Lung (tissue), 16 donors: ENCODE measurements around the gene ADGRL2. TPM values are rescaled to one million over a fixed set of nuclear protein-coding genes. Genes with fewer than 3 reads are reported as not detected.

Experiments
- ATAC-seq: fragments of 200-7000 bp; cut with Tn5 transposase; one replicate; pipeline ENCODE4 v1.9.1; 2020; ENCODE audit warnings: moderate number of reproducible peaks; ENCODE audit not compliant: insufficient read depth, low FRiP score
- DNase-seq, 3 donors: peaks; one replicate each; pipeline ENCODE4 v3.0.0-alpha.2; 2013 to 2017
- H3K27ac ChIP-seq, 2 donors: one replicate each; pipeline ENCODE4 v1.5.1; 2013; ENCODE audit warnings: mild to moderate bottlenecking in 2 of 2, moderate library complexity in 2 of 2, control low read depth in 1 of 2, inconsistent platforms in 1 of 2, low read depth in 1 of 2, low read length in 1 of 2
- H3K27me3 ChIP-seq, 3 donors: one replicate each; pipeline ENCODE4 v1.5.1; 2013; ENCODE audit warnings: low read length in 2 of 3; ENCODE audit not compliant: control insufficient read depth in 3 of 3, insufficient read depth in 3 of 3
- H3K36me3 ChIP-seq, 4 donors: one replicate each; pipeline ENCODE4 v1.5.1; 2013; ENCODE audit warnings: low read length in 4 of 4, mild to moderate bottlenecking in 1 of 4, moderate library complexity in 1 of 4; ENCODE audit not compliant: control insufficient read depth in 4 of 4, insufficient read depth in 4 of 4
- H3K4me1 ChIP-seq, 5 donors: one replicate each; pipeline ENCODE4 v1.5.1; 2013; ENCODE audit warnings: low read length in 5 of 5, mild to moderate bottlenecking in 2 of 5, moderate library complexity in 1 of 5; ENCODE audit not compliant: control insufficient read depth in 5 of 5, insufficient read depth in 5 of 5
- H3K4me3 ChIP-seq: one replicate; pipeline ENCODE4 v1.5.1; 2013; ENCODE audit warnings: mild to moderate bottlenecking, control low read depth, moderate library complexity
- H3K9ac ChIP-seq, 2 donors: one replicate each; pipeline ENCODE4 v1.5.1; 2013; ENCODE audit warnings: low read length in 2 of 2, control low read depth in 1 of 2; ENCODE audit not compliant: insufficient read depth in 1 of 2
- H3K9me3 ChIP-seq, 4 donors: one replicate each; pipeline ENCODE4 v1.5.1; 2013; ENCODE audit warnings: low read length in 3 of 4, mild to moderate bottlenecking in 1 of 4, moderate library complexity in 1 of 4; ENCODE audit not compliant: control insufficient read depth in 4 of 4, insufficient read depth in 3 of 4
- WGBS, 2 donors: extraction: QIAGEN DNeasy Blood & Tissue Kit; methylation state at CpG; one replicate each; pipeline ENCODE4 v1.1.7; 2013; 5-methylcytosine and 5-hydroxymethylcytosine counted together
- long read RNA-seq, 5 donors: transcript quantifications; one replicate each; lab custom pipeline, GENCODE V29; 2026
- polyA plus RNA-seq, 2 donors: library from polyadenylated mRNA; stranded (reverse); fragments of 200-250 nt; gene quantifications; one replicate each; pipeline ENCODE4 v1.2.1, GENCODE V29; 2013
- total RNA-seq, 2 donors: library from RNA; depleted of rRNA in 1 of 2; stranded (reverse); fragments of >200 nt in 1 of 2; gene quantifications; one replicate each; pipeline ENCODE4 v1.2.1, GENCODE V29; 2014 to 2021
- TF ChIP-seq, protein P1 (sequence below): IDR thresholded peaks from 2 replicates; pipeline ENCODE4 v1.5.1; 2012; ENCODE audit warnings: mild to moderate bottlenecking; ENCODE audit errors: control extremely low read depth, extremely low read depth
- donor health status: control.
- donor health status: control.
- donor health status: Bipolar disorder and iron deficiency.
- donor health status: healthy.
- donor health status: DM: yes; HTN: yes; CAD: no.

ADGRL2 gene
- total RNA-seq: 100 to 1,000 TPM in 1 of 2 donors, 10 to 100 TPM in 1; 72.8 to 421 TPM
- 10 to 100 TPM; 32.5 to 71.3 TPM for polyA plus RNA-seq
- long read RNA-seq, donor 1, full-length matches to known transcripts: 3 of 30 reads
- long read RNA-seq, donor 1, partial matches to known transcripts: 0 of 30 reads
- long read RNA-seq, donor 1, other reads (novel, unspliced or antisense): 27 of 30 reads
- long read RNA-seq, donor 2, partial matches to known transcripts: 13 of 13 reads
- long read RNA-seq, donor 2, other reads (novel, unspliced or antisense): 0 of 13 reads
- long read RNA-seq, donor 3, partial matches to known transcripts: 108 of 118 reads
- long read RNA-seq, donor 3, other reads (novel, unspliced or antisense): 8 of 118 reads
- long read RNA-seq, donor 4, partial matches to known transcripts: 5 of 17 reads
- long read RNA-seq, donor 4, other reads (novel, unspliced or antisense): 10 of 17 reads
- long read RNA-seq, donor 5, partial matches to known transcripts: 189 of 201 reads
- long read RNA-seq, donor 5, other reads (novel, unspliced or antisense): 9 of 201 reads

- DNase-seq (peak; percentile 94 to 98 (median 98)), ATAC-seq (peak; percentile 80)
- peaks cover 0 to 6% (median 0%) of the 10 kb centered on the region in 4 donors for H3K36me3 ChIP-seq
- H3K4me3 ChIP-seq: peak within 1 kb of the TSS; percentile 75
- TF ChIP-seq, protein P1, sequence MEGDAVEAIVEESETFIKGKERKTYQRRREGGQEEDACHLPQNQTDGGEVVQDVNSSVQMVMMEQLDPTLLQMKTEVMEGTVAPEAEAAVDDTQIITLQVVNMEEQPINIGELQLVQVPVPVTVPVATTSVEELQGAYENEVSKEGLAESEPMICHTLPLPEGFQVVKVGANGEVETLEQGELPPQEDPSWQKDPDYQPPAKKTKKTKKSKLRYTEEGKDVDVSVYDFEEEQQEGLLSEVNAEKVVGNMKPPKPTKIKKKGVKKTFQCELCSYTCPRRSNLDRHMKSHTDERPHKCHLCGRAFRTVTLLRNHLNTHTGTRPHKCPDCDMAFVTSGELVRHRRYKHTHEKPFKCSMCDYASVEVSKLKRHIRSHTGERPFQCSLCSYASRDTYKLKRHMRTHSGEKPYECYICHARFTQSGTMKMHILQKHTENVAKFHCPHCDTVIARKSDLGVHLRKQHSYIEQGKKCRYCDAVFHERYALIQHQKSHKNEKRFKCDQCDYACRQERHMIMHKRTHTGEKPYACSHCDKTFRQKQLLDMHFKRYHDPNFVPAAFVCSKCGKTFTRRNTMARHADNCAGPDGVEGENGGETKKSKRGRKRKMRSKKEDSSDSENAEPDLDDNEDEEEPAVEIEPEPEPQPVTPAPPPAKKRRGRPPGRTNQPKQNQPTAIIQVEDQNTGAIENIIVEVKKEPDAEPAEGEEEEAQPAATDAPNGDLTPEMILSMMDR: no peak
- H3K4me1 ChIP-seq: peaks cover 0 to 26% (median 2%) of the 10 kb centered on the region in 5 donors
- 1% methylated on average over 59 to 81 of the region's 81 CpGs for WGBS, 2 donors
- H3K27me3 ChIP-seq: no peaks in the 10 kb centered on the region
- peak within 1 kb of the TSS; percentile 95 for H3K27ac ChIP-seq
- peak within 1 kb of the TSS; percentile 72 to 93 for H3K9ac ChIP-seq
- H3K9me3 ChIP-seq: peaks cover 0 to 3% (median 0%) of the 10 kb centered on the region in 4 donors
Observed at GRCh38 chr1:81800695-81801650, at the start of gene ADGRL2. TSS of gene ADGRL2 (plus strand) at chr1:81800934. CDS start at chr1:81836985, 36,051 bp downstream.

DNA sequence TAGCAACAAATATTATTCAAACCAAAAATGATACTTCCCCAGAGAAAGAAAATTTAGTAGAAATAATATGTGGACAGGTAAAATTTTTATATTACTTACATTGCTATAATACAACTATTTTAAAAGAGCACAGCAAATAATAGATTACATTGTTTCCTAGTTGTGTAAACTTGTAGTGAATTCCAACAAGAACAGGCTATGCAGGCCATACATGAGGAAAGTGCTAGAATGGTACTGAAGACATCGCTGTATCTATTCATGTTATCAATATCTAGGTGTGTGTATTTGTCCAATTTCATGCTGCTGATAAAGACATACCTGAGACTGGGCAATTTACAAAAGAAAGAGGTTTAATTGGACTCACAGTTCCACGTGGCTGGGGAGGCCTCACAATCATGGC, 47.9 kb upstream of the ADGRL2 start:
- Histone ChIP-seq H3K4me3 (no peak overlapping the region), H3K36me3 (no peaks in the 10 kb centered on the region), H3K9ac (no peak overlapping the region), H3K27ac (no peak overlapping the region), H3K27me3 (no peaks in the 10 kb centered on the region), H3K9me3 (peaks cover 0 to 1% (median 0%) of the 10 kb centered on the region in 4 donors), H3K4me1 (peaks cover 0 to 4% (median 0%) of the 10 kb centered on the region in 5 donors)
- TF ChIP-seq, protein P1: no peak
- DNase-seq (no peak), ATAC-seq (no peak)
- WGBS, 2 donors: 74 to 95% methylated on average over 2 of the region's 2 CpGs

DNA sequence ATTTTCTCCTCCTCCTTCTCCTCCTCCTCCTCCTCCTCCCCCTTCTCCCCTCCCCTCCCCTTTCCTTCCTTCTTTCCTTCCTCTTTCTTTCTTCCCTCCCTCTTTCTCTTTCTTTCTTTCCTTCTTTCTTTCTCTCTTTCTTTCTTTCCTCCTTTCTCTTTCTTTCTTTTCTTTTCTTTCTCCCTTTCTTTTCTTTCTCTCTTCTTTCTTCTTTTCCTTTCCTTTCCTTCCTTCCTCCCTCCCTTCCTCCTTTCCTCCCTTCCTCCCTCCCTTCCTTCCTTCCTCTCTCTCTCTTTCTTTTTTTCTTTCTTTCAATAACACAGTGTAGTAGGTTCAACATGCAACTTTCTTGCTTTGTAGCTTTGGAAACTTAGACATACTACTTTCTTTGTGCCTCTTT, 46.3 kb upstream of the ADGRL2 start:
- ATAC-seq (no peak), DNase-seq (no peak)
- peaks cover 0 to 4% (median 0%) of the 10 kb centered on the region in 5 donors for H3K4me1 ChIP-seq
- no peak overlapping the region for H3K27ac ChIP-seq
- H3K27me3 ChIP-seq: no peaks in the 10 kb centered on the region
- TF ChIP-seq, protein P1: no peak
- peaks cover 0 to 1% (median 0%) of the 10 kb centered on the region in 4 donors for H3K9me3 ChIP-seq
- no peak overlapping the region for H3K9ac ChIP-seq
- no peak overlapping the region for H3K4me3 ChIP-seq
- no peaks in the 10 kb centered on the region for H3K36me3 ChIP-seq
